HG03135 (cell line): ENCODE measurements around the gene SPDYE2B.
"Not testable (repeated sequence)": the region's sequence is repeated elsewhere in the genome, so short reads cannot be mapped to it uniquely, and the experiment has no call there.

Source experiments
- ATAC-seq: cut with Tn5 transposase; IDR thresholded peaks from one replicate; pipeline ENCODE4 v1.9.1; 2021; ENCODE audit warnings: mild to moderate bottlenecking, moderate library complexity; ENCODE audit not compliant: unreplicated experiment

Gene SPDYE2B

DNA sequence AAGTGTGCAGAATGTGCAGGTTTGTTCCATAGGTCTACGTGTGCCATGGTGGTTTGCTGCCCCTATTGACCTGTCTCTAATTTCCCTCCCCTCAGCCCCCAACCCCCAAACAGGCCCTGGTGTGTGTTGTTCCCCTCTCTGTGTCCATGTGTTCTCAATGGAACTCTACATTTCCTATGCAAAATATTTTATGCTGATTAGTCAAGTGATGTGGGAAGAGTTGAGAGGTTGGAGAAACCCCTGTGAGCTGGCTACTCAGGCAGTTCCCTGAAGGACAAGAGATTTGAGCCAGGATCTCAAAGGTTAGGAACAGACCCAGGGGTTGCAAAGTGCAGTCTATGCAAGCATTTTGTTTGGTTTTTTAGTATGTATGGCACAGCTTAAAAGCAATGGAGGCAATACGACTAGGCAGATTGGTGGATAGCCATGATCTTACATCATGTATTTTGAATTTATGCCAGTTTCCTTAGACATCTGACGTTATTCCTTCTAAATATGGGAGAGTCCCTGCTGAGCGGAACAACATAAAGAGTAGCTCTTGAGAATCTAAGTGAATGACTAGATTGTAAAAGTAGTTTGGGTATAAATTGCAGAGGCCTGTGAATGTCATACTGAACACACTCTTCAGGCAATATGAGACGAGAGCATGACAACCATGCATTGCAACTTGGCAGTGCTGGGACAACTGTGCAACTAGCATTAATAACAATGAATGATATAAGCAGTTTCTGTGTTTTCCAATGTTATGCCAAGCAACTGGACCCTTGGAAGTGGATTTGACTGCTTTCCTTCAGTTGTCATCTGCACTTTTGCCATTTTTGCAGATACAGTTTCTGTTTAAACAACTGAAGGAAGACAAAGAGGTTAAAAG is 47.8 kb downstream of the SPDYE2B start:
- ATAC-seq, result not testable (repeated sequence)

DNA sequence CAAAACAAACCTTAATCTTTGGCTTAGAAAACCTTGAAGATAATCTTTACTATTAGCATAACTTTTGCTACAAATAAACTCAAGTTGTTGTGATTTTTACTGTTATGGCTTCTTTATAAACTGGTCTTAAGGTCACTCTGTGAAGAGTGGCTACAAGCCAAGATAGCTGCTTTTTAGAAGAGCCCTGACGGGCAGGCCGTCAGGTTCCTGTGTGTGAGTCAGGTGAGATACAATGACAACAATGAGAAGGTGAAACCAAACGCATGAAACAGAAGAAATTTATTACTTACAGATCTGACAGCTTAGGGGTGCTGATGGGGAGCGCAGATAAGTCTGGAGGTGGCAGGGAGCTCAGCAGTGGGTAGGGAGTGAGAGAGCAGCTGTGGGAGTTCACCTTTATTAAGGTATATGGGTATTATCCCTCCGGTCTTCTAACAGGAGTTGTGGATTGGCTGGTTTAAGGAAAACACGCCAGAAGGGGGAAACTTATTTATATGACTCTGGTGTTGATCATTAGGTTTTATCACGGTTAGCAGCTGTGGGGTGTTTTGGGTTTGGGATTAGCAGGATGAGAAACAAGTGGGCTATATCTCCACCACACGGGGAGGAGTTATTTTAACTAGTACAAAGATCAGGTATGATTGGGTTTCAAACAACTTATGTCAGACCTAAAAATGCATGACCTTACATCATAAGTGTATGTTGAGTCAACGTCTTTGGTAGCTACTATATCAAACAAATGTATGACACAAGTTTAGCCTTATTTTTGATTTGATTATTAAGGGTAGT is 49.0 kb downstream of the SPDYE2B start:
- not testable (repeated sequence) for ATAC-seq
